Thymus (tissue), 11 donors: Measurements from ENCODE around the gene TAF3. TPM values are rescaled to one million over a fixed set of nuclear protein-coding genes. Genes with fewer than 3 reads are reported as not detected.
A peak's percentile ranks its signal among the peaks of the same experiment; 100 is the strongest.
"Not testable (repeated sequence)": the region's sequence is repeated elsewhere in the genome, so short reads cannot be mapped to it uniquely, and the experiment has no call there.

Experiments used
- DNase-seq, 9 donors: peaks; one replicate each; pipeline ENCODE4 v3.0.0-alpha.2; 2013; ENCODE audit warnings: low spot score in 9 of 9, low read depth in 6 of 9, missing footprints in 1 of 9
- H3K27ac ChIP-seq, 2 donors: one replicate each; pipeline ENCODE4 v1.5.1; 2013; ENCODE audit warnings: control low read depth in 1 of 2, low read depth in 1 of 2, low read length in 1 of 2, mild to moderate bottlenecking in 1 of 2, moderate library complexity in 1 of 2
- H3K27me3 ChIP-seq, 2 donors: one replicate each; pipeline ENCODE4 v1.5.1; 2013; ENCODE audit warnings: low read length in 1 of 2; ENCODE audit not compliant: control insufficient read depth in 2 of 2, insufficient read depth in 1 of 2
- H3K36me3 ChIP-seq, 2 donors: one replicate each; pipeline ENCODE4 v1.5.1; 2013; ENCODE audit warnings: low read length in 1 of 2, mild to moderate bottlenecking in 1 of 2, moderate library complexity in 1 of 2; ENCODE audit not compliant: control insufficient read depth in 2 of 2, insufficient read depth in 2 of 2
- H3K4me1 ChIP-seq, 2 donors: one replicate each; pipeline ENCODE4 v1.5.1; 2013; ENCODE audit warnings: low read length in 2 of 2; ENCODE audit not compliant: control insufficient read depth in 2 of 2, insufficient read depth in 2 of 2
- H3K4me3 ChIP-seq, 2 donors: one replicate each; pipeline ENCODE4 v1.5.1; 2013; ENCODE audit warnings: low read length in 2 of 2, control low read depth in 1 of 2, mild to moderate bottlenecking in 1 of 2
- H3K9me3 ChIP-seq, 2 donors: one replicate each; pipeline ENCODE4 v1.5.1; 2013; ENCODE audit warnings: low read length in 1 of 2, mild to moderate bottlenecking in 1 of 2; ENCODE audit not compliant: control insufficient read depth in 2 of 2, insufficient read depth in 1 of 2
- WGBS: extraction: QIAGEN DNeasy Blood & Tissue Kit; methylation state at CpG from one replicate; pipeline ENCODE4 v1.1.7; 2013; 5-methylcytosine and 5-hydroxymethylcytosine counted together
- polyA plus RNA-seq: library from polyadenylated mRNA; stranded (reverse); fragments of 200-250 nt; gene quantifications from one replicate; pipeline ENCODE4 v1.2.3, GENCODE V29; 2013
- total RNA-seq: library from RNA; stranded (reverse); fragments of 120-200 nt; gene quantifications from one replicate; pipeline ENCODE4 v1.2.4, GENCODE V29; 2013
- donor health status: healthy.

Gene TAF3
- total and polyA plus RNA-seq, 2 donors: 2.2 to 5.7 TPM

GRCh38 chr10:8026349-8027259, 208.3 kb downstream of the TAF3 start:
- H3K27ac ChIP-seq: no peak overlapping the region
- H3K4me1 ChIP-seq: peaks cover 4 to 5% of the 10 kb centered on the region in 2 donors
- no peaks in the 10 kb centered on the region for H3K9me3 ChIP-seq
- peak overlapping the region in 1 of 2 donors; percentile 25 for H3K4me3 ChIP-seq
- peaks cover 0 to 14% of the 10 kb centered on the region in 2 donors for H3K27me3 ChIP-seq
- H3K36me3 ChIP-seq: no peaks in the 10 kb centered on the region
- 55% methylated on average over 17 of the region's 17 CpGs for WGBS
- DNase-seq: peak in 1 of 9 donors; percentile 10

GRCh38 chr10:8031211-8031610, 212.9 kb downstream of the TAF3 start:
- Histone ChIP-seq H3K27me3 (peaks cover 35 to 60% of the 10 kb centered on the region in 2 donors), H3K4me1 (peaks cover 8 to 29% of the 10 kb centered on the region in 2 donors)
- H3K36me3 ChIP-seq, DNase-seq, H3K9me3 ChIP-seq, H3K4me3 ChIP-seq, H3K27ac ChIP-seq: not testable (repeated sequence)
- WGBS: 90% methylated on average over 5 of the region's 5 CpGs

GRCh38 chr10:8032558-8032957, 214.3 kb downstream of the TAF3 start:
- Histone ChIP-seq H3K4me1 (peaks cover 2 to 34% of the 10 kb centered on the region in 2 donors), H3K27ac (no peak overlapping the region), H3K36me3 (no peaks in the 10 kb centered on the region), H3K4me3 (no peak overlapping the region), H3K9me3 (peaks cover 0 to 3% of the 10 kb centered on the region in 2 donors), H3K27me3 (peaks cover 48 to 69% of the 10 kb centered on the region in 2 donors)
- DNase-seq: no peak
- 98% methylated on average over 7 of the region's 7 CpGs for WGBS

GRCh38 chr10:8033812-8034465, 215.6 kb downstream of the TAF3 start:
- WGBS: 10% methylated on average over 45 of the region's 45 CpGs
- Histone ChIP-seq H3K9me3 (peaks cover 0 to 3% of the 10 kb centered on the region in 2 donors), H3K4me3 (peak overlapping the region in 1 of 2 donors; percentile 23), H3K27me3 (peaks cover 60 to 83% of the 10 kb centered on the region in 2 donors), H3K27ac (no peak overlapping the region), H3K4me1 (peaks cover 2 to 38% of the 10 kb centered on the region in 2 donors), H3K36me3 (no peaks in the 10 kb centered on the region)
- DNase-seq: peak in 2 of 9 donors; percentile 6 to 16

- peaks cover 66 to 89% of the 10 kb centered on the region in 2 donors for H3K27me3 ChIP-seq
- DNase-seq: peak in 2 of 9 donors; percentile 7 to 28
These were observed 216.2 kb downstream of the TAF3 start for GRCh38 chr10:8034466-8035005.

GRCh38 chr10:8035006-8035640, 216.8 kb downstream of the TAF3 start:
- DNase-seq: peak in 2 of 9 donors; percentile 17 to 51
- WGBS: 7% methylated on average over 32 of the region's 32 CpGs

More at GRCh38 chr10:8034466-8035005, 216.2 kb downstream of the TAF3 start:
- peaks cover 0 to 3% of the 10 kb centered on the region in 2 donors for H3K9me3 ChIP-seq
- H3K36me3 ChIP-seq: no peaks in the 10 kb centered on the region
- WGBS: 3% methylated on average over 37 of the region's 37 CpGs
- H3K27ac ChIP-seq: no peak overlapping the region
- peaks cover 2 to 38% of the 10 kb centered on the region in 2 donors for H3K4me1 ChIP-seq
- H3K4me3 ChIP-seq: peak overlapping the region in 1 of 2 donors; percentile 23

GRCh38 chr10:8035641-8036470, 217.6 kb downstream of the TAF3 start:
- no peak overlapping the region for H3K27ac ChIP-seq
- H3K27me3 ChIP-seq: peaks cover 79 to 100% of the 10 kb centered on the region in 2 donors
- peaks cover 2 to 38% of the 10 kb centered on the region in 2 donors for H3K4me1 ChIP-seq
- whole genome bisulfite sequencing: 8% methylated on average over 47 of the region's 47 CpGs
- H3K9me3 ChIP-seq: peaks cover 0 to 3% of the 10 kb centered on the region in 2 donors
- H3K36me3 ChIP-seq: no peaks in the 10 kb centered on the region
- peak in 2 of 9 donors; percentile 5 to 10 for DNase-seq
- no peak overlapping the region for H3K4me3 ChIP-seq

More at GRCh38 chr10:8035006-8035640, 216.8 kb downstream of the TAF3 start:
- peaks cover 0 to 3% of the 10 kb centered on the region in 2 donors for H3K9me3 ChIP-seq
- peaks cover 72 to 94% of the 10 kb centered on the region in 2 donors for H3K27me3 ChIP-seq
- peaks cover 2 to 38% of the 10 kb centered on the region in 2 donors for H3K4me1 ChIP-seq
- H3K4me3 ChIP-seq: peak overlapping the region in 1 of 2 donors; percentile 23
- H3K36me3 ChIP-seq: no peaks in the 10 kb centered on the region
- H3K27ac ChIP-seq: no peak overlapping the region
